HEK293T (cell line): ENCODE data around the gene MAP6D1.

Experiments
- BHLHE40 ChIP-seq: fragments of 450-650 bp; IDR thresholded peaks from 2 replicates; pipeline ENCODE4 v1.6.1; 2016; ENCODE audit warnings: mild to moderate bottlenecking, moderate library complexity, borderline replicate concordance
- CTBP1 ChIP-seq: fragments of 450-650 bp; IDR thresholded peaks from 2 replicates; pipeline ENCODE4 v1.6.1; 2016; ENCODE audit warnings: borderline replicate concordance
- ELF4 ChIP-seq: fragments of 450-650 bp; IDR thresholded peaks from 2 replicates; pipeline ENCODE4 v1.6.1; 2017; ENCODE audit warnings: antibody characterized with exemption
- FOXM1 ChIP-seq: fragments of 450-650 bp; IDR thresholded peaks from 2 replicates; pipeline ENCODE4 v1.6.1; 2017; ENCODE audit warnings: mild to moderate bottlenecking, borderline replicate concordance
- LEF1 ChIP-seq: fragments of 450-650 bp; IDR thresholded peaks from 2 replicates; pipeline ENCODE4 v1.6.1; 2017; ENCODE audit warnings: mild to moderate bottlenecking, borderline replicate concordance
- NFRKB ChIP-seq: fragments of 450-650 bp; IDR thresholded peaks from 2 replicates; pipeline ENCODE4 v1.6.1; 2016; ENCODE audit warnings: mild to moderate bottlenecking, moderate library complexity
- SP1 ChIP-seq: fragments of 450-650 bp; IDR thresholded peaks from 2 replicates; pipeline ENCODE4 v1.6.1; 2017
- SUZ12 ChIP-seq: fragments of 450-650 bp; IDR thresholded peaks from 2 replicates; pipeline ENCODE4 v1.6.1; 2016; ENCODE audit warnings: mild to moderate bottlenecking
- TARDBP ChIP-seq: fragments of 450-650 bp; IDR thresholded peaks from 2 replicates; pipeline ENCODE4 v1.6.1; 2016
- ZNF384 ChIP-seq: fragments of 450-650 bp; IDR thresholded peaks from 2 replicates; pipeline ENCODE4 v1.6.1; 2016

GRCh38 chr3:183777016-183777618, 48.3 kb downstream of the MAP6D1 start:
- TF ChIP-seq ZNF384 (no peak), TARDBP (no peak), SUZ12 (no peak), CTBP1 (no peak), ELF4 (no peak), SP1 (no peak), NFRKB (no peak), FOXM1 (no peak), BHLHE40 (no peak), LEF1 (no peak)
